Upper lobe of right lung (tissue), 1 donor: ENCODE measurements around the gene RAPH1. TPM values are rescaled to one million over a fixed set of nuclear protein-coding genes. Genes with fewer than 3 reads are reported as not detected.
A peak's percentile ranks its signal among the peaks of the same experiment; 100 is the strongest.
"Not testable (repeated sequence)": the region's sequence is repeated elsewhere in the genome, so short reads cannot be mapped to it uniquely, and the experiment has no call there.

Source experiments
- ATAC-seq: fragments of 200-7000 bp; cut with Tn5 transposase; one replicate; pipeline ENCODE4 v1.9.1; 2020; ENCODE audit warnings: mild to moderate bottlenecking, moderate library complexity
- DNase-seq: peaks from one replicate; pipeline ENCODE4 v3.0.0-alpha.2; 2020
- H3K27ac ChIP-seq: fragments of 200-600 bp; one replicate; pipeline ENCODE4 v1.8.0; 2022
- H3K27me3 ChIP-seq: fragments of 200-600 bp; one replicate; pipeline ENCODE4 v1.8.0; 2022; ENCODE audit warnings: mild to moderate bottlenecking
- H3K36me3 ChIP-seq: fragments of 200-600 bp; one replicate; pipeline ENCODE4 v1.8.0; 2022
- H3K4me1 ChIP-seq: fragments of 200-600 bp; one replicate; pipeline ENCODE4 v1.8.0; 2022
- H3K4me3 ChIP-seq: fragments of 200-600 bp; one replicate; pipeline ENCODE4 v1.8.0; 2022; ENCODE audit warnings: mild to moderate bottlenecking
- H3K9me3 ChIP-seq: fragments of 200-600 bp; one replicate; pipeline ENCODE4 v1.8.0; 2022
- intact Hi-C: fragments of 100-400 bp; cut with DNase I; formaldehyde crosslinking; loops from one replicate; pipeline ENCODE4 v1.11.0; 2022
- total RNA-seq: library from RNA; stranded (reverse); fragmentation: NEBNext Ultra II Directional; extraction: Animal tissue kit (Norgen Biotek cat#: 25700); gene quantifications from one replicate; pipeline ENCODE4 v1.2.1, GENCODE V29; 2021
- TF ChIP-seq, protein P1 (sequence below): fragments of 200-600 bp; IDR thresholded peaks from one replicate; pipeline ENCODE4 v1.8.0; 2022; ENCODE audit warnings: antibody characterized with exemption
- donor health status: DM: no; HTN: yes; CAD: no; lungs with severe emphysema.

The RAPH1 gene
- total RNA-seq, 1 donor from 2014 or later, result 93.4 TPM

DNA sequence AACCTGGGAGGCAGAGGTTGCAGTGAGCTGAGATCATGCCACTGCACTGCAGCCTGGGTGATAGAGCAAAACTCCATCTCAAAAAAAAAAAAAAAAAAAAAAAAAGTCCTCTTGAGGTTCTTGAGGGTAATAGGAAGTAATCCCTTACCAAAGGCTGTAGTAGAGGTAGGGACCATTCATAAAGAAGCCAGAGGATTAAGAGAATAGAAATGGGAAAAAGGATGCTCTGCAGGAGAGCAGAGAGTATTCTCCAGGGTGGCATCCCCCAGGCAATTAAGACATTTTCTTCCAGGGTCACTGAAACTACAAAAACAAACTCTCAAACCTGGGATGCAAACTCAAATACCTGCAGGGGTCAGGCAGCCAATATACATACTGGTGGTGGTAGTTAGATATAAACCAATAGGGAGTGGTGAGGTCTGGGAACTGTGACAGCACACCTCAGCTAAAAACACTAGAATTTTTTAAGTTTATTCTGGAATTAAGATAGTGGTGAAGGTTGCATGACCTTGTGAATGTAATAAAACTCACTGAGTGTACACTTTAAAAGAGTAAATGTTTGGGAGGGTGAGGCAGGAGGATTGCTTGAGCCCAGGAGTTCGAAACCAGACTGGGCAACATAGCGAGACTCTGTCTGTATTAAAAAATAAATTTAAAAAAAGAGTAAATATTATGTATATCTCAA, 24.7 kb downstream of the RAPH1 start:
- Histone ChIP-seq H3K4me1 (peaks cover 3% of the 10 kb centered on the region), H3K36me3 (no peaks in the 10 kb centered on the region), H3K27me3 (no peaks in the 10 kb centered on the region), H3K9me3 (no peaks in the 10 kb centered on the region), H3K27ac (no peak overlapping the region), H3K4me3 (no peak overlapping the region)
- DNase-seq, result no peak
- no peak for ATAC-seq
- intact Hi-C loops, result no loop called here
- TF ChIP-seq, protein P1, sequence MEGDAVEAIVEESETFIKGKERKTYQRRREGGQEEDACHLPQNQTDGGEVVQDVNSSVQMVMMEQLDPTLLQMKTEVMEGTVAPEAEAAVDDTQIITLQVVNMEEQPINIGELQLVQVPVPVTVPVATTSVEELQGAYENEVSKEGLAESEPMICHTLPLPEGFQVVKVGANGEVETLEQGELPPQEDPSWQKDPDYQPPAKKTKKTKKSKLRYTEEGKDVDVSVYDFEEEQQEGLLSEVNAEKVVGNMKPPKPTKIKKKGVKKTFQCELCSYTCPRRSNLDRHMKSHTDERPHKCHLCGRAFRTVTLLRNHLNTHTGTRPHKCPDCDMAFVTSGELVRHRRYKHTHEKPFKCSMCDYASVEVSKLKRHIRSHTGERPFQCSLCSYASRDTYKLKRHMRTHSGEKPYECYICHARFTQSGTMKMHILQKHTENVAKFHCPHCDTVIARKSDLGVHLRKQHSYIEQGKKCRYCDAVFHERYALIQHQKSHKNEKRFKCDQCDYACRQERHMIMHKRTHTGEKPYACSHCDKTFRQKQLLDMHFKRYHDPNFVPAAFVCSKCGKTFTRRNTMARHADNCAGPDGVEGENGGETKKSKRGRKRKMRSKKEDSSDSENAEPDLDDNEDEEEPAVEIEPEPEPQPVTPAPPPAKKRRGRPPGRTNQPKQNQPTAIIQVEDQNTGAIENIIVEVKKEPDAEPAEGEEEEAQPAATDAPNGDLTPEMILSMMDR, result no peak

DNA sequence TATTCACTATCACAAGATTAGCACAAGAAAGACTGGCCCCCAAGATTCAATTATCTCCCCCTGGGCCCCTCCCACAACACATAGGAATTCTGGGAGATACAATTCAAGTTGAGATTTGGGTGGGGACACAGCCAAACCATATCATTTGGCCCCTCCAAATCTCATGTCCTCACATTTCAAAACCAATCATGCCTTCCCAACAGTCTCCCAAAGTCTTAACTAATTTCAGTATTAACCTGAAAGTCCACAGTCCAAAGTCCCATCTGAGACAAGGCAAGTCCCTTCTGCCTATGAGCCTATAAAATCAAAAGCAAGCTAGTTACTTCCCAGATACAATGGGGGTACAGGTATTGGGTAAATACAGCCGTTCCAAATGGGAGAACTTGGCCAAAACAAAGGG, 31.6 kb downstream of the RAPH1 start:
- ATAC-seq, H3K36me3 ChIP-seq, H3K27me3 ChIP-seq, intact Hi-C loops, DNase-seq, H3K9me3 ChIP-seq, H3K4me3 ChIP-seq, H3K27ac ChIP-seq: not testable (repeated sequence)
- peaks cover 19% of the 10 kb centered on the region for H3K4me1 ChIP-seq

DNA sequence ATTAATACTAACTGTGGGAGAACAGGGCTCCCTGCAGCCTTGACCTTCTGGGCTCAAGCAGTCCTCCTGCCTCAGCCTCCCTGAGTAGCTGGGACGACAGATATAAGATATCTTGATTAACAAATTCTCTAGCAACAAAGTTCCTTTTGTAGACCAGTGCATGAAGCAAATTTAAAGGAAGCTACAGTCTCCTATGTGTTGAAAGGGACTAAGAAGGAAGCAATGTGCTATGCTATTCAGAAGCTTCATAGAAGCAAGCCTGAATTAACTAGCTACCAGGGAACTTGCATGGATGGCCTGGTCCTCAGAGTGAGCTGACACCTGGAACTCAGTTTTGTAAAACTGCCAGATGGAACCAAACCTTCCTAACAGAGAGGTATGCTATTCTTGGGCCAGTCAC, 33.2 kb downstream of the RAPH1 start:
- Histone ChIP-seq H3K4me3 (no peak overlapping the region), H3K9me3 (no peaks in the 10 kb centered on the region), H3K27ac (no peak overlapping the region), H3K4me1 (peaks cover 29% of the 10 kb centered on the region), H3K36me3 (no peaks in the 10 kb centered on the region), H3K27me3 (no peaks in the 10 kb centered on the region)
- ATAC-seq, result peak; percentile 61
- TF ChIP-seq, protein P1, result no peak
- no peak for DNase-seq
- intact Hi-C loops, result no loop called here

DNA sequence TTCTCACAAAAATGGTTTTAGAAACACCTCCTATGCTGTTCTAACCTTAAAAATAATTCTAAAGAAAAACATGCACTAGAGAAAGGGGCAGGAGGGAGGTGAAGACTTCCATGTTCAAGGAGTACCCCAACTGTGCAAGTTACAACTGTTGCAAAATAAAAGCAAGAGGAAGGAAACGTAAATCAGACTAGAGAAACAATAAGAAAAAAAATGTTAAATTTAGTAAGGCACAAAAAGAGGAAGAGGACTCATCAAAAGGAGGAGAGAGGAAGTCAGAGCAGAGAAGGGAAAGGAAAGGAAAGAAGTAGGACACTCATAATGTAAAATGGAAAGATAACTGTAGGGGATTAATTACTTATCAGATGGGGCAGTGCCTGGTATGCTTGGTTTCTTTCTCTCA, 34.1 kb downstream of the RAPH1 start:
- Histone ChIP-seq H3K36me3 (no peaks in the 10 kb centered on the region), H3K9me3 (no peaks in the 10 kb centered on the region), H3K4me1 (peaks cover 35% of the 10 kb centered on the region), H3K27me3 (no peaks in the 10 kb centered on the region), H3K27ac (no peak overlapping the region), H3K4me3 (no peak overlapping the region)
- no peak for DNase-seq
- intact Hi-C loops, result no loop called here
- ATAC-seq, result peak; percentile 59
- TF ChIP-seq, protein P1, result no peak

DNA sequence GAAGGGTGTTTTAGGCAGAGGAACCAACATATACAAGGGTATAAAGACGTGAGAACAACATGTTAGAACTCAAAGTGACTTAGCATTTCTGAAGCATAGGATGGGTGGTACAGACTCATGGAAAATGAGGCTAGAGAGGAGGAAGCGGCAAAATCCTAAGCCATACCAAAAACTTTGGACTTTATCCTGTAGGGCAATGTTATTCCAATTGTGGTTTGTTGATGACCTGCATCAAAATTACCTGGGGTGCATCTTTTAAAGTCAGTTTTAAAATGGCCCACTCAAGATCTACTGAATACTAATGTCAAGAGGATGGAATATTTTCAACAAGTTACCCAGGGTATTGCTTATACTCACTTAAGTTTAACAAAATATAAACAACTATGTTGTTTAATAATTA, 34.8 kb downstream of the RAPH1 start:
- intact Hi-C loops, result no loop called here

DNA sequence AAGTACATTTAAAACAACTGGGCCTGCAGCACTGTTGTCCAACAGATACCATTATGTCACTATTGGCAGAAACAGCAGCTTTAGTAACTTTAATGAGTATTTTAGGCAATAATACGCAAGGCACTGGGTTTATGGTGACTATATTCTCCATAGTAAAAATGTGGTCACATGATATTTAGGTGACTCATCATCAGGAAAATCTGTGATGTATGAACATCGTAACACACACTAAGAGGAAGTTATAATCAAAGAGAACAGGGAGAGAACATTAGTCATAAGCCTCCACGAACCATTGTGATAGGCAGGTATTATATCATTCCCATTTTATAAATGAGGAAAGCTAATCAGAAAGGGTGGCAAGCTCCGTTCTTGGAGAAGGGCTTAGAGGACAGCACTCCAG, 36.9 kb downstream of the RAPH1 start:
- TF ChIP-seq, protein P1, result no peak
- no peaks in the 10 kb centered on the region for H3K27me3 ChIP-seq
- H3K9me3 ChIP-seq, result no peaks in the 10 kb centered on the region
- intact Hi-C loops, result no loop called here
- ATAC-seq (peak; percentile 58), DNase-seq (no peak)
- H3K4me3 ChIP-seq, result no peak overlapping the region
- peaks cover 35% of the 10 kb centered on the region for H3K4me1 ChIP-seq
- H3K36me3 ChIP-seq, result peaks cover 5% of the 10 kb centered on the region
- no peak overlapping the region for H3K27ac ChIP-seq

More for the DNA sequence above, 34.8 kb downstream of the RAPH1 start:
- H3K36me3 ChIP-seq, result no peaks in the 10 kb centered on the region
- no peak overlapping the region for H3K27ac ChIP-seq
- no peaks in the 10 kb centered on the region for H3K9me3 ChIP-seq
- ATAC-seq (no peak), DNase-seq (no peak)
- H3K4me3 ChIP-seq, result no peak overlapping the region
- peaks cover 35% of the 10 kb centered on the region for H3K4me1 ChIP-seq
- H3K27me3 ChIP-seq, result no peaks in the 10 kb centered on the region
- TF ChIP-seq, protein P1, result no peak
